GM06990 (cell line): ENCODE measurements around the gene GRIP2.

Experiments used
- DNase-seq: peaks from one replicate; pipeline ENCODE4 v3.0.0-alpha.2; 2011; ENCODE audit not compliant: insufficient read length; ENCODE audit errors: extremely low read depth
- H3K27me3 ChIP-seq: replicated peaks from 2 replicates; pipeline ENCODE4 v1.6.0; 2011; ENCODE audit warnings: low read length; ENCODE audit not compliant: control insufficient read depth, insufficient read depth
- H3K36me3 ChIP-seq: 2 replicates; pipeline ENCODE4 v1.5.1; 2011; ENCODE audit warnings: low read length; ENCODE audit not compliant: control insufficient read depth, insufficient read depth
- H3K4me3 ChIP-seq: replicated peaks from 2 replicates; pipeline ENCODE4 v1.5.1; 2011; ENCODE audit warnings: low read depth, mild to moderate bottlenecking, control low read depth, low read length
- CTCF ChIP-seq: IDR thresholded peaks from 2 replicates; pipeline ENCODE4 v1.5.1; 2011; ENCODE audit warnings: low read length, control low read depth, mild to moderate bottlenecking, inconsistent platforms; ENCODE audit not compliant: insufficient read depth, poor library complexity, severe bottlenecking

Gene GRIP2

GRCh38 chr3:14454639-14455310, 85.4 kb downstream of the GRIP2 start:
- TF ChIP-seq CTCF = no peak
- no peak for DNase-seq
- Histone ChIP-seq H3K27me3 (no peaks in the 10 kb centered on the region), H3K4me3 (no peak overlapping the region), H3K36me3 (peaks cover 17% of the 10 kb centered on the region)

- Histone ChIP-seq H3K36me3 (peaks cover 19% of the 10 kb centered on the region), H3K27me3 (no peaks in the 10 kb centered on the region), H3K4me3 (no peak overlapping the region)
- no peak for DNase-seq
- no peak for TF ChIP-seq CTCF
Observed at GRCh38 chr3:14453876-14454638, 86.1 kb downstream of the GRIP2 start.

GRCh38 chr3:14452740-14453710, 87.1 kb downstream of the GRIP2 start:
- no peak for DNase-seq
- TF ChIP-seq CTCF = no peak
- Histone ChIP-seq H3K36me3 (peaks cover 23% of the 10 kb centered on the region), H3K27me3 (no peaks in the 10 kb centered on the region), H3K4me3 (no peak overlapping the region)

GRCh38 chr3:14451844-14452739, 88.0 kb downstream of the GRIP2 start:
- Histone ChIP-seq H3K36me3 (peaks cover 26% of the 10 kb centered on the region), H3K4me3 (no peak overlapping the region), H3K27me3 (no peaks in the 10 kb centered on the region)
- TF ChIP-seq CTCF = no peak
- DNase-seq = no peak
